Breast epithelium (tissue), 4 donors: ENCODE results near the gene ACAA1. TPM values are rescaled to one million over a fixed set of nuclear protein-coding genes. Genes with fewer than 3 reads are reported as not detected.

ENCODE experiments used
- DNase-seq, 2 donors: peaks; one replicate each; pipeline ENCODE4 v3.0.0-alpha.2; 2019; ENCODE audit warnings: low spot score in 2 of 2
- H3K27ac ChIP-seq, 2 donors: fragments of 200-600 bp; sonication (generic) in 1 of 2; one replicate each; pipeline ENCODE4 v1.5.1; 2016 to 2019; ENCODE audit warnings: mild to moderate bottlenecking in 1 of 2
- H3K27me3 ChIP-seq, 2 donors: fragments of 200-600 bp; sonication (generic) in 1 of 2; one replicate each; pipeline versions ENCODE4 v1.5.1 to v1.6.0; 2017 to 2019; ENCODE audit warnings: control low read depth in 1 of 2, mild to moderate bottlenecking in 1 of 2
- H3K36me3 ChIP-seq: fragments of 200-600 bp; one replicate; pipeline ENCODE4 v1.5.1; 2019
- H3K4me1 ChIP-seq, 2 donors: fragments of 200-600 bp; sonication (generic); one replicate each; pipeline ENCODE4 v1.5.1; 2016 to 2019; ENCODE audit warnings: control low read depth in 1 of 2
- H3K4me3 ChIP-seq, 3 donors: fragments of 200-600 bp; sonication (generic); 1 replicate in 2 of 3; 2 replicates in 1 of 3; pipeline ENCODE4 v1.5.1; 2016 to 2019; ENCODE audit warnings: mild to moderate bottlenecking in 3 of 3, moderate library complexity in 2 of 3
- H3K9me3 ChIP-seq, 2 donors: fragments of 200-600 bp; sonication (generic) in 1 of 2; one replicate each; pipeline ENCODE4 v1.5.1; 2016 to 2019; ENCODE audit warnings: control low read depth in 1 of 2
- CTCF ChIP-seq, 3 donors: fragments of 450-650 bp; IDR thresholded peaks; one replicate each; pipeline ENCODE4 v1.5.1; 2016 to 2017; ENCODE audit warnings: antibody characterized with exemption in 3 of 3, mild to moderate bottlenecking in 3 of 3, moderate library complexity in 3 of 3
- POLR2A ChIP-seq: fragments of 450-650 bp; IDR thresholded peaks from one replicate; pipeline ENCODE4 v1.6.1; 2016; ENCODE audit warnings: antibody characterized with exemption, mild to moderate bottlenecking, moderate library complexity
- POLR2AphosphoS5 ChIP-seq, 3 donors: sonication (generic); formaldehyde crosslinking; IDR thresholded peaks; one replicate each; pipeline ENCODE4 v1.6.1; 2017; ENCODE audit warnings: antibody characterized with exemption in 3 of 3
- intact Hi-C: fragments of 100-400 bp; cut with DNase I; formaldehyde crosslinking; loops from one replicate; pipeline ENCODE4 v1.15.1; 2023; ENCODE audit warnings: low total_unique reads
- total RNA-seq, 3 donors: library from RNA; depleted of rRNA; stranded (reverse); fragments of >200 nt; gene quantifications; one replicate each; pipeline ENCODE4 v1.1.0, GENCODE V29; 2016

Gene ACAA1
- total RNA-seq, 3 donors from 2014 or later: 69.2 to 87.5 (median 83.9) TPM

GRCh38 chr3:38114875-38115644, 21.9 kb downstream of the ACAA1 start:
- no peaks in the 10 kb centered on the region for H3K36me3 ChIP-seq
- DNase-seq: peak in 1 of 2 donors; percentile 37
- no peaks in the 10 kb centered on the region for H3K4me1 ChIP-seq
- H3K27me3 ChIP-seq: no peaks in the 10 kb centered on the region
- intact Hi-C loops: no loop called here
- H3K4me3 ChIP-seq: no peak overlapping the region
- no peak overlapping the region for H3K27ac ChIP-seq
- TF ChIP-seq POLR2A: no peak
- no peak for TF ChIP-seq CTCF (IDR thresholded peaks at IDR 0.05)
- no peaks in the 10 kb centered on the region for H3K9me3 ChIP-seq

GRCh38 chr3:38114052-38114874, 22.7 kb downstream of the ACAA1 start:
- H3K27ac ChIP-seq: no peak overlapping the region
- H3K36me3 ChIP-seq: no peaks in the 10 kb centered on the region
- intact Hi-C loops: no loop called here
- no peak overlapping the region for H3K4me3 ChIP-seq
- no peaks in the 10 kb centered on the region for H3K9me3 ChIP-seq
- peak in 1 of 2 donors; percentile 38 for DNase-seq
- no peak for TF ChIP-seq CTCF (IDR thresholded peaks at IDR 0.05)
- no peak for TF ChIP-seq POLR2A
- TF ChIP-seq POLR2AphosphoS5 (IDR thresholded peaks at IDR 0.05): no peak
- no peaks in the 10 kb centered on the region for H3K27me3 ChIP-seq
- H3K4me1 ChIP-seq: no peaks in the 10 kb centered on the region

GRCh38 chr3:38112378-38112761, 24.6 kb downstream of the ACAA1 start:
- H3K36me3 ChIP-seq: no peaks in the 10 kb centered on the region
- TF ChIP-seq CTCF (IDR thresholded peaks at IDR 0.05): no peak
- TF ChIP-seq POLR2A: no peak
- TF ChIP-seq POLR2AphosphoS5 (IDR thresholded peaks at IDR 0.05): no peak
- DNase-seq: peak in 1 of 2 donors; percentile 48
- H3K4me3 ChIP-seq: no peak overlapping the region
- H3K4me1 ChIP-seq: no peaks in the 10 kb centered on the region
- H3K27me3 ChIP-seq: no peaks in the 10 kb centered on the region
- no peak overlapping the region for H3K27ac ChIP-seq
- H3K9me3 ChIP-seq: no peaks in the 10 kb centered on the region
- intact Hi-C loops: no loop called here

- Histone ChIP-seq H3K27ac (no peak overlapping the region), H3K9me3 (no peaks in the 10 kb centered on the region), H3K4me1 (no peaks in the 10 kb centered on the region), H3K27me3 (no peaks in the 10 kb centered on the region), H3K4me3 (no peak overlapping the region), H3K36me3 (no peaks in the 10 kb centered on the region)
- TF ChIP-seq CTCF (IDR thresholded peaks at IDR 0.05) (no peak), POLR2AphosphoS5 (IDR thresholded peaks at IDR 0.05) (no peak), POLR2A (no peak)
- DNase-seq: peak in 1 of 2 donors; percentile 35
- intact Hi-C loops: no loop called here
These were observed 25.1 kb downstream of the ACAA1 start for GRCh38 chr3:38111696-38112377.
